Stimulated activated CD4-positive, alpha-beta T cell treated with anti-CD3 and anti-CD28 coated beads, Interleukin-2, amount 100 ng/mL, for 24 hours (primary cell): Measurements from ENCODE around the gene MOK.
A peak's percentile ranks its signal among the peaks of the same experiment; 100 is the strongest.
"Not testable (repeated sequence)": the region's sequence is repeated elsewhere in the genome, so short reads cannot be mapped to it uniquely, and the experiment has no call there.

ENCODE experiments used
- DNase-seq, 2 donors: peaks; one replicate each; pipeline ENCODE4 v3.0.0-alpha.2; 2020

The MOK gene

GRCh38 chr14:102304611-102305506 lies at the start of gene MOK:
Gene MOK (minus strand): TSS chr14:102305164. CDS start chr14:102304968, 196 bp downstream.
- peak; percentile 96 to 97 for DNase-seq

- no peak for DNase-seq
These were observed 48.2 kb upstream of the MOK start for GRCh38 chr14:102353126-102353619.

GRCh38 chr14:102352213-102352612 lies 47.2 kb upstream of the MOK start:
- no peak for DNase-seq

DNA sequence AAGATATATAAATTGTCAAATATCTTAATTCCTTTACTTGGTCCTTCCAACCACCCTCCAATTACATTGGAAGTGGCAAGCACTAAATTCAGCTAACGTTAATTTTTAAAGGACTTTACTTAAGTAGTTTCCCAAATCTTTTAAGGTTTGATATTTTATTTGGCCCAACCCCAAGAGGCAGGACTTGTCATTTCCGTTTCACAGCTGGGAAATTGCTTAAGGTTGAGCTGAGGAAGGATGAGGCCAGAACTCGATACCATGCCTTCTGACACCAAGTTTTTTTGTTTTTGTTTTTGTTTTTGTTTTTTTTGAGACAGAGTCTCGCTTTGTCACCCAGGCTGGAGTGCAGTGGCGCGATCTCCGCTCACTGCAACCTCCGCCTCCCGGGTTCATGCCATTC lies 46.6 kb upstream of the MOK start:
- not testable (repeated sequence) for DNase-seq

DNA sequence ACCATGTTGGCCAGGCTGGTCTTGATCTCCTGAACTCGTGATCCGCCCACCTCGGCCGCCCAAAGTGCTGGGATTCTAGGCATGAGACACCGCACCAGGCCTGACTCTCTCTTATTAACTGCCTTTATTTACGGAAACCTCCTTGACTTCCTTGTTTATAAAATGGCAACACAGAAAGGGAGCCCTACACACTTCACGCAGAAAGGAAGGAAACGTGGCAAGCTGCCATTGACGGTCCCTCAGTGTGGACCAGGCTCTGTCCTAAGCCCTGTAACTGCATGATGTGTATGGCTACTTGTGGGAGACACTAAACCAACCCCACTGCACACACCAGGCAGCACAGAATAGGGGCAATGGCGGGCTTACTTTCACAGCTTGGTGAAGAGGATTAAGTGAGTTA lies 46.1 kb upstream of the MOK start:
- DNase-seq, result no peak

DNA sequence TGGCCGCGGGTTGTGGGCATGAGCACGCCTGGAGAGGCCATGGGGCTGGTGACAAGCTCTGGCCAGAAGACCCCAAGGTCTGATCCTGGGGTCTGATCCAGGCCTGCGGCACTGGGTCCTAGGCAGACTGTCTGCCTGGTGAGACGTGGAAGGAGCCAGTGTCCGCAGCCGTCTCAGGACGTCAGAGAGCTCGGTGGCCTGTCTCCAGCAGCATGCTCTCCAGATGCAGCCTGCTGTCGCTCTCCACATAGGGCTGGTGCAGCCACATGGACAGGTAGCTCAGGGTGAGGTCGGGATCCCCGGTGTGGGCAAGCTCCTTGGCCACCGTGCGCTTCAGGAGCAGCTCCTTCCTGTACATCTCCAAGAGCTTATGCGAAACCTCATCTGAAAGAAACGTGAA lies 43.4 kb upstream of the MOK start:
- no peak for DNase-seq

- DNase-seq, result no peak
These were observed 41.7 kb upstream of the MOK start for GRCh38 chr14:102346645-102347044.

DNA sequence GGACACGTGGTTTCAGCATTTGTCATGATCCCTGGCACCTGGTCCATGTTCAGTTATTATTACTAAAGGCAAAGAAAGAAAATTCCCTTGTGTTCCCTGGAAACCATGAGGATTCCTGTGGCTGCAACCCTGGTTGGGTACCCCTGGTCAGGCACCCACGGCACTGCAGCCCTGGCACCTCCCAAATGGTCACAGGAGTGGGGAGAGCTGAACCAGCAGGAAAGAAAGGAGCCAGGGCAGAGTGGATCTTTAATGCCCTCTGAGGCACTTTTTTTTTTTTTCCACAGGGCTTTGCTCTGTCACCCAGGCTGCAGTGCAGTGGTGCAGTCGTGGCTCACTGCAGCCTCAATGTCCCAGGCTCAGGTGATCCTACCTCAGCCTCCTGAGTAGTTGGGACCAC lies 40.3 kb upstream of the MOK start:
- no peak for DNase-seq

- DNase-seq, result no peak
These were observed 39.5 kb upstream of the MOK start for GRCh38 chr14:102344485-102344884.

GRCh38 chr14:102344084-102344483 lies 39.1 kb upstream of the MOK start:
- DNase-seq, result no peak

GRCh38 chr14:102342238-102342637 lies 37.3 kb upstream of the MOK start:
- DNase-seq, result no peak

DNA sequence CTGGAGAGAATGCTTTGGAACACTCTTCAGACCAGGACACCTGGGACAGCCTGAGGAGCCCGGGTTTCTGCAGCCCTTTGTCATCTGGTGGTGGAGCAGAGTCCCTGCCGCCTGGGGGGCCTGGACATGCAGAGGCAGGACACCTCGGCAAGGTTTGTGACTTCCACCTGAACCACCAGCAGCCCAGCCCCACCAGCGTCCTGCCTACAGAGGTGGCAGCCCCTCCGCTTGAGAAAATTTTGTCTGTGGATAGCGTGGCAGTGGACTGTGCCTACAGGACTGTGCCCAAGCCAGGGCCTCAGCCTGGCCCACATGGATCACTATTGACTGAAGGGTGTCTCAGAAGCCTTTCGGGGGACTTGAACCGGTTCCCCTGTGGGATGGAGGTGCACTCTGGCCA lies 36.6 kb upstream of the MOK start:
- DNase-seq, result no peak

DNA sequence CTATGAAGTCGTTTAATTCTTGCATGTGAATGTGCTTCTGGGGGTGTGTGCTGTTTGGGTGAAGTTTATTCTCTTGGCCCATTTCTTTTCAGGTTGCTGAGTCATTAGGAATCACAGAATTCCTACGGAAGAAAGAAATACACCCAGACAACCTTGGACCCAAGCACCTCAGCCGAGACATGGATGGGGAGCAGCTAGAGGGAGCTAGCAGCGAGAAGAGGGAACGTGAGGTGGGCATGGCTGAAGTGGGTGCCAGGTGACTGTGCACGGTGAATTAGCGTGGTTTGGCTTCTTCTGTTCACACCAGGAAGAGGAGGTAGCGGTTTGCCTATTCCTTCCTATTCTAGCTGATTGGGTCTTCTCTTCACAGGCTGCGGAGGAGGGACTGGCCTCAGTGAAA lies 33.8 kb upstream of the MOK start:
- DNase-seq, result no peak

DNA sequence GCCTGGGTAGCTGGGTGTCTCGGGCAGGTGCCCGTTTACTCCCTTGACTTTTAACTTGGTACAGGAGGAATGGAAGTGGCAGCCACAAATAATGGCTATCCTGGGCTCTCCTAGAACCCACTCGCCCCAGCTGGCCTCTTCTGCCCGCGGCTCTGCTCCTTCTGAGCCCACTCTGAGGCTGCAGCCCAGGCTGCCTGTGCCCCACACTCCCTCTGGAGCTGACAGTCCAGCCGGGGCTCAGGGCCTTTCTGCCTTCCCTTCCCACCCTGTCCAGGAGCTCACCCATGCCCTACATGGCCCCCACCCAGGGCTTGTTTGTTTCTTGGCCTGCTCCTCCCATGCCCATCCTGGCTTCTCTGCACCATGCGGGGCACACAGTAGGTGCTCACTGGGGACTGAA lies 30.2 kb upstream of the MOK start:
- no peak for DNase-seq

DNA sequence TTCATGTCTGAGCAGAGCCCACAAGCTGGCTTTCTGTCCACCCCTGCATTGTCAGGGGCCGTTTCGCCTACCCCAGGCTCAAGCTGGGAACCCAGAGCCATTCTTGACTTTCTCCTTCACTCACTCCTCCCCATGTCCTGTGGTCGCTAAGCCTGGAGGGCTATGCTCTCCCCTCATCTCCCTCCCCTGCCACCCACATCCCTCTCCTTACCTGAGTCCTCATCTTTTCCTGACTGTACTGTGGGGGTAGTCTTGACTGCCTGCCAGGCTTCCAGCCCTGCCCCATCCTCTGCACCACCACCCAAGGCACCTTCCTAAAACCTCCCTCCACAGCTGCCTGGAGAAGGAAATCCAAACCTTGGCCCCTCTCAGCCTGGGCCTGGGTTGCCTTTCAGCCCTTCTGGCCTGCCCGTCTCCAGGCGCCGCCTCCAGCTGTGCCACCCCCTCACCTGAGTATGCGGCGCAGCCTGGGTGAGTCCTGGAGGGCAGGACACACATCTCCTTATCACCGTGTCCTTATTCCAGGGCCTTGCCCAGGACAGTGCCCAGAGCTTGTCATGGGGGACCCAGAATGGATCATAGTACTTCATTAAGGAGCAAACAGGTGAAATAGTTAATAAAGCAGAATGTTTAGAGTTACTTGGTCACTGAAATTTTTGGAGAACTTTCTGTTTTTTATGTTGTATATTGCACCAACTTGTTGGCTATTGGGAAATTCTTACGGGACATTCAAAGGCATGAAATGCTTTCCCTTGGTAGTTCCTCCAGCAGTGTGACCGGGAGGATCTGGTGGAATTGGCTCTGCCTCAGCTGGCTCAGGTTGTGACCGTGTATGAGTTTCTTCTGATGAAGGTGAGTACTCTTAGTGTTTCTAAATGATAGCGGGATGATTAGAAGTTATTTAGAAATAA lies 29.1 kb upstream of the MOK start:
- DNase-seq, result no peak

DNA sequence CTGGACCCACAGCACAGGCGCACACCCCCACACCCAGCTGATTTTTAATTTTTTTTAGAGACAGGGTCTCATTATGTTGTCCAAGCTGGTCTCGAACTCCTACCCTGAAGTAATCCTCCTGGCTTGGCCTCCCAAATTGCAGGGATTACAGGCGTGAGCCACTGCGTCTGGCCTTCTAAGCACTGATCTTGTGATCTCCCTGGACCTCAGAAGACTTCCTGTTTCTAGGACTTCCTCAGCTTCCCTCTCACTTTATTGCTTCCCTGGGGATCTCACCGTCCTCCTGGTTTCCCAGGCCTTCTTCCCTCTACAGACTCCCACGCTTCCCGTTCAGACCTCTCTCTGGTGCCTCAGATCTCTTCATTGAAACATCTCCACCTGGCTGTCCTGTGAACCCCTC lies 28.4 kb upstream of the MOK start:
- DNase-seq, result no peak

- no peak for DNase-seq
These were observed 25.8 kb upstream of the MOK start for GRCh38 chr14:102330806-102331205.

DNA sequence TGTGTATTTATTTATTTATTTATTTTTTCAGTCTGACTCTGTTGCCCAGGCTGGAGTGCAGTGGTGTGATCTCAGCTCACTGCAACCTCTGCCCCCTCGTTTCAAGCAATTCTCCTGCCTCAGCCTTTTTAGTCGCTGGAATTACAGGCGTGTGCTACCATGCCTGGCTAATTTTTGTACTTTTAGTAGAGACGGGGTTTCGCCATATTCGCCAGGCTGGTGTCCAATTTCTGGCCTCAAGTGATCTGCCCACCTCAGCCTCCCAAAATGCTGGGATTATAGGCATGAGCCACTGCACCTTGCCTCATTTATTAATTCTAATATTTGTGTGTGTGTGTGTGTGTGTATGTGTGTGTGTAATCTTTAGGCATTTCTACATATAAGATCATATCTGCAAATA lies 24.4 kb upstream of the MOK start:
- not testable (repeated sequence) for DNase-seq

- DNase-seq, result no peak
These were observed 21.6 kb upstream of the MOK start for GRCh38 chr14:102326583-102326982.

DNA sequence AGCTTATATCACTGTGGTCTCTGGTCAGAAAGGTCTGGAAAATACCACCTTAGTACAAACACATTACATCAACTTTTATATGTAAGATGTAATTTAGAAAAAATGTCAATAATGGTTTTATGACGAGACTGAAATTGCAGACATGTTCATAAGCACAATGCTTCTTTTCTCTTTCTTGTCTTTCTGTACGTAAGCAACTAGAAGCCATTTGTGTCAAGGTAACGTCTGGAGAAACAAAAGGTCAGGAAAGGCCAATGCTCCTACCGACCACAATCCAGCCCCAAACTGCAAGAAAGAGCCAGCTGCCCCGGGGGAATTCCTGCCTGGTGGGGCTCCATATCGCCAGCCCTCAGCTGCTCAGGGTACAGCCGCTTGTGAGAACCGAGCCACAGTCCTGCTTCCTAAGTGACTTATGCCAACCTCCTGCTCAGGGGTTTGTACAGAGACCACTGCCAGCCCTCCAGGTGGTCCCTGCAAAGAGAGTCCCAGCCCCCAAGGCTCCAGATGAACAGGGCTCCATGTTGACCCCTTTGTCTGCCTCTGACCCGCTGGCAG lies 20.9 kb upstream of the MOK start:
- no peak for DNase-seq

GRCh38 chr14:102323102-102323501 lies 18.1 kb upstream of the MOK start:
- DNase-seq, result peak; percentile 26 to 33

DNA sequence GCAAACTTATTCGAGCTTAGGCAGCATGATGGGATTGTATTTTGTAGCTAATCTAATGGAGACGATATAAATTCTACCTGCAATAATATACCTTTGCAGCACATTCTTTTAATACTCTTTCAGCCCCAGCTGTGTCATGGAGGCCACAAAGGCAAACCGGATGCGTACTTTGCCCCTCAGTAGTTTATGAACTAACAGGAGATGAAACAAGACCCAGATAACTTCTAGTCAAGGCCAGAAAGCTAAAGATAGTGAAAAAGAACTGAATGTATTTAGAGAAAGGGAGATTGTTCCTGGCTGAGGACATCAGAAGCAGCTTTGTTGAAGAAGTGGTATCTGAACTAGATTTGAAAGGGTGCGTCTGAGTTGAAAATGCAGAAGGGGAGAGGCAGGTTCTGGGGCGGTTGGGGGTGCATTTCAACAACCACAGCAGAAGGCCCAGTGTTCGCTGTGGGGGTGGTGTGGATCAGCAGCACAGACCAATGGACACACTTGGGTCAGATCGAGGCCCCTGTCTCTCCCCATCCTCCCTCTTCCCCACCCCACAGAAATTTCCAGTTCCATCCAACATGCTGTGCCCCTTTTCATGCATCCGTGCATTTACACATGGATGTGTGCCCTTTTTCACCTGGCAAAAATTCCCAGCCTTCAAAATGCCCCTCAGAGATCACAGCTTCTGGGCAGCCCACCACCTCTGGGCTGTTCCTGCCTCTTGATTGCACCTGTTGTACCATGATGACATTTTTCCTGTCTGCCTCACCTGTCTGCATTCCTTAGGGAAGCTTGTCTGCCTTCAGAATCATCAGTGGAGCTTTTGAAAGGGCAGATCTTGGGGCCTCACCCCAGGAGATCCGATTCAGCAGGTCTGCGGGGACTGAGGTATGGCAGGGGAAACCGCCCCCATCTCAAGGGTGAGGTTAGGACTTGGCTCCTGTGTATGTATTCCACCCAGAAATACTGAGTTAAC lies 16.8 kb upstream of the MOK start:
- DNase-seq, result no peak
